HG03378 (cell line): ENCODE data around the gene CEMIP.

ENCODE experiments used
- ATAC-seq: cut with Tn5 transposase; IDR thresholded peaks from one replicate; pipeline ENCODE4 v1.9.1; 2021; ENCODE audit warnings: mild to moderate bottlenecking, moderate library complexity; ENCODE audit not compliant: unreplicated experiment

The CEMIP gene

GRCh38 chr15:80844011-80844732 is 65.0 kb downstream of the CEMIP start:
- ATAC-seq, result no peak

DNA sequence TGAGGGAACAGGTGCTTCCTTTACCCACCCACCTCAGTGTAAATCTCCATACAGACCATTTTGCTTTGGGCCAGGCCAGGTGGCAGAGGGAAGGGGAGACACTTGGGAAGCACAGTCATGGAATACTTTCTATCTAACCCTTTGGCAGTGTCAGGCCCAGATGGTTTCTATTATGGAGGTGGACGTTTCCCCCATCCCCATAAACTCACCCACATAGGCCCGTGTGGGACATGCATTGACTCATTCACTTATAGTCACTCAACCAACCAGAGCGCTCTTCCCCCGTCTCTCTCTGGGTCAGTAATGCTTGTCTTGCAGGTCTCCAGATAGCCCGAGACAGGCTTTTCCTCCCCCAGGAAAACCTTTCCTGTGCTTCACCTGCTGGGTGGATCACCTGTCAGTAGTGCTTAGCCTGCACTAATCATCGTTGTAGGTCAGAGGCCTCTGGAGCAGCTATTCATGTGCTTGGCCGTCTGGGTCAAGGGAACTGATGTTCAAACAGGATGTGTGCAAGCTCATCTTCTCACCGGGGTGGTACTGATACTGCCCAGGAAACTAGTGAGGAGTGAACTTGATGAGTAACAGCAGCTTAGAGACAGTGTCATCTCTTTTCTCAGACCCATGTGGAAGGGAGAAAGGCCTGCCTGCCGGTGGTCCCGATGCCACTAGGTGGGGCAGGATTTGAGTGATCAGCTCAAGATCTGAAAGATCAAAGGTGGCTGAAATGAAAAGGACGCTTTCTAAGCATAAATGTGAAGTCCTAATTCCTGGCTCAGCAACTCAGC is 67.1 kb downstream of the CEMIP start:
- no peak for ATAC-seq

GRCh38 chr15:80849308-80849707 is 70.1 kb downstream of the CEMIP start:
- ATAC-seq, result no peak

- no peak for ATAC-seq
These were observed 71.8 kb downstream of the CEMIP start for GRCh38 chr15:80850941-80851451.

DNA sequence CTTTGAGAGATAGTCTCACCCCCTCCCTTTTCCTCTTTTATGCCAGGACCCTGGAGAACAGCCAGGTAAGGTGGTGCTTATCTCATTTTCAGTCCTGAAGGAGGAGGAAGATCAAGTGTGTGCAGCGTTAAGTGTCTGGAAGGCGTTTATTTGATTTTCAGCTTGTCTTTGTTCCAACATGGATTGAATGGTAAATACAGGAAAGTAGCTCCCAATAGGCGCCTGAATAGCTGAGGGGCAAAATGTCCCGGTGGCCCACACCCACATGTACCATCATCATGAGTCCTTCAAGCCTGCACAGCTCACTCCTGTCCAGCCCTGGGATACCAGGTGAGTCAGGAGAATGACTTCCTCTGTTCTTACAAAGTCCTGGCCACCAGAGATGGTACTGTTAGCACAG is 73.5 kb downstream of the CEMIP start:
- ATAC-seq, result no peak

- no peak for ATAC-seq
These were observed 74.9 kb downstream of the CEMIP start for GRCh38 chr15:80854104-80854503.

DNA sequence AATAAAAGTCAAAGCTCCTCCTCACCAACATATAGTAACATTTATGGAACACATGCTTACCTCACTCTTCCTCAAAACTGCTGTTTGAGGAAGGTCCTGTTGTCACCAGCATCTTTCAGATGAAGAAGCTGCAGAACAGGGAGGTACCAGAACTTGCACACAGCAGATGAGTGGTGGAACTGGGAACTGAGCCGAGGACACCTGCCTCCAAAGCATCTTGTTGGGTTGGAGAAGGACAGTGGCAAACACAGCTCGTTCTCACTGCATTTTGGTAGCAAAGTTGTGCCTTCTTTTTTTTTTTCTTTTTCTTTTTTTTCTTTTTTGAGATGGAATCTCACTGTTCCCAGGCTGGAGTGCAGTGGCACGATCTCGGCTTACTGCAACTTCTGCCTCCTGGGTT is 76.0 kb downstream of the CEMIP start:
- ATAC-seq, result no peak

DNA sequence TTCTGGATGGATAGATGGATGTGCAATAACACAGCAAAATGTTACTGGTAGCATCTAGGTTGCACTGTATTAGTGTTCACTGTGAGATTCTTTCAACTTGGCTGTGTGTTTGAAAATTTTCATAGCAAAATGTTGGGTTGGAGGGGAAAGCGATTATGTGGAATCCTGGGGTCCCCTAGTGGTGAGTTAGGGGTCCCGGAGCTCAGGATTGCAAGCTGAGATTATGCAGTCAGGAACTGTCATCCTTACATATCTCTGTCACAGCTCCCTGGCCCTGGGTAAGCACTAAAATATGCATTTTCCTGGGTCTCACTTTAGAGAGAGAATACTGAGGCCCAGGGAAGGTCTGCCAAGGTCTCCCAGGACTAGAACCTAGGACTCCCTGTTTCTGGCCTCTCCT is 77.2 kb downstream of the CEMIP start:
- no peak for ATAC-seq

GRCh38 chr15:80856809-80857377 is 77.7 kb downstream of the CEMIP start:
- ATAC-seq, result no peak

- no peak for ATAC-seq
These were observed 82.6 kb downstream of the CEMIP start for GRCh38 chr15:80861731-80862170.

DNA sequence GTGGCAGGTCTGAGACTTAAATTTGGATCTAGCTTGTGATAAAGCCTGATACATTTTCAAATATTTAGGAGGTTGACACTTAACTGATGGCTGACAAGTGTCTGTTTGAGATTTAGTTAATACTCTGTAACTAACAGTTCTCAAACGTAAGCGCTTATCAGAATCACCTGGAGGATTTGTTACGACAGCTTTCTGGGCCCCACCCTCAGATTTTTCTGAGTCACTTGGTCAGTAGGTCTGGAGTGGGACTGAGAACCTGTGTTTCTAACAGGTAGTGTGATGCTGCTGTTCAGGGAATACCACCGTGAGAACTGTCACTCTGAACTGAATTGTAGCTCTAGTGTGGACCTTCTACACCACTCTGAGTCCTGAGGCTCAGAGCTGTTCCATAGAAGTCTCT is 85.5 kb downstream of the CEMIP start:
- ATAC-seq, result no peak

GRCh38 chr15:80866936-80867335 is 87.8 kb downstream of the CEMIP start:
- no peak for ATAC-seq

DNA sequence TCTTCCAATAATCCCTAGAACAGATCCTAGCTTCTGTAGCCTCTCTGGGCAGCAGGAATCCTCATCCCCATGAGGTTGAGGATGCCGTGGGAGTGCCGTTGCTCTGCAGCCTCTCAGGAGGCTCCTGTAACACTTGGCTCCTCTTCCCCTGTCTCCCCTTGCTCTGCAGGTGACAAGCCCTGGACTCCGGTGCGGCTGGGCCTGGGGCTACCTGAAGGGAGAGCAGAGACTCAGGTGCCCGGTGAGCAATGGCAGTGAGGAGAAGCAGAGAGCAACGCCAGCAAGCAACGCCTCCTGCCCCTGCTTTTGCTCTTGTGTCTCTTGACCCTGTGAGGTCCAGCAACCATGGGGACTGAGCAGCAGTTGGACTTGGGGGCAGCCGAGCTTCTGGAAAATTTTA is 91.2 kb downstream of the CEMIP start:
- no peak for ATAC-seq

DNA sequence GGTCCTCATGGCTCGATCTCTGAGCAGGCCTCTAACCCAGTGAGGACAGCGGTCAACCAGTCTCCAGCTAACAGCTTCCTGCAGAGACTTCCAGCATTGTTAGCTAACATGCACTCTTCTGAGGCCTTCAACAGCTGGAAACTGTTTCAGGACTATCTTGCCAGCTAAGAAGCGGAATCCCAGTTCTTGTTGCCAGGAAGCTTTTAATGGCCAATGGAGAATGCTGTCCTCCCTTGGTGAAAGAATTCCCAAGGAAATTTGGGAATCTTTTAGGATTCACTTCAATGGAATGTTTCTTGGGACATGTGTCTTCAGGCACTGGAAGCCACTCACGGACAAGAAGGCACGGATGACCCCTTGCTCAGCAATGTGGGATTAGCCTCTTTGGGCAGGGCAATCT is 91.7 kb downstream of the CEMIP start:
- ATAC-seq, result no peak

GRCh38 chr15:80871858-80872257 is 92.7 kb downstream of the CEMIP start:
- ATAC-seq, result no peak

GRCh38 chr15:80873366-80873952 is 94.3 kb downstream of the CEMIP start:
- no peak for ATAC-seq

GRCh38 chr15:80875568-80876347 is 96.6 kb downstream of the CEMIP start:
- ATAC-seq, result no peak

DNA sequence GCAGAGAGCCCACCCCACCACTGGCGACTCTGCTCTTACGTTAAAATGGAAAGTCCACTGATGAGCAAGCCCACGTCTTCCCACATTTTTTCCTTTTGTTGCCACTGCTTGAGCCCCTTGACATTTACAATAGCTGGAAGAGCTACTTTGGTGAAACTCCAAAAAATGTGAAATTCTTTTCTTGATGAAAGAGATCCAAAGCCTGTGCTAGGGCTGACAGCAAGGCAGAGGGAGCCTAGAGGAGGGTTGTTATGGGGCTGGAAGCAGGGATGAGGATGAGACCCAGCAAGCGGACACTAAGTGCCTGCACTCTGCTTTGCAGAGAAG is 97.1 kb downstream of the CEMIP start:
- ATAC-seq, result no peak

GRCh38 chr15:80878242-80878866 is 99.2 kb downstream of the CEMIP start:
- no peak for ATAC-seq

DNA sequence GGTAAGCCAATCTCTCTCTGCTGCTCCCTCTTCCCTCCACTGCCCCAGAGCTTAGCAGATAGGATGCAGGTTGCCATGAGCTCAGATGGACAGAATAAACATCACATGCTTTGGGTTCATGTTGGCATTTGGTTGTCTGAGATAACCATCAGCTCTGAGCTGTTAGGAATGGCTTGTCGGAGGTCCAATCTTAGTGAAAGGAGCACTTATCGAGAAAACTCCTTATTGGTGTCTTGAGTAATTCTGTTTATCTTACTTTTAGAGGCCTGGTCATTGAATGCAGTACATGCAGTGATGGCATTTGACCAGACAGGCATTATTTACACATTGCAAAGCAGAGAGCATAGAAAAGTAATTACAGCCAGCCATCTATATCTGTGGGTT is 99.7 kb downstream of the CEMIP start:
- no peak for ATAC-seq
